Nephron (organoid): ENCODE data around the gene TMEFF1.

Experiments
- H3K27ac Mint-ChIP-seq, 3 experiments: 2 replicates each; pipeline ENCODE4 v1.8.0; 2020; ENCODE audit warnings: mixed read lengths in 3 of 3, mild to moderate bottlenecking in 2 of 3, moderate library complexity in 1 of 3
- H3K27me3 Mint-ChIP-seq: 2 replicates; pipeline ENCODE4 v1.8.0; 2021; ENCODE audit warnings: low read depth, mild to moderate bottlenecking, moderate library complexity, mixed read lengths
- H3K36me3 Mint-ChIP-seq: 2 replicates; pipeline ENCODE4 v1.8.0; 2020; ENCODE audit warnings: low read depth, mixed read lengths
- H3K4me1 Mint-ChIP-seq: 2 replicates; pipeline ENCODE4 v1.8.0; 2020; ENCODE audit warnings: mixed read lengths
- H3K4me3 Mint-ChIP-seq, 3 experiments: 2 replicates each; pipeline ENCODE4 v1.8.0; 2020; ENCODE audit warnings: mild to moderate bottlenecking in 3 of 3, mixed read lengths in 3 of 3, moderate library complexity in 2 of 3
- H3K9me3 Mint-ChIP-seq: 2 replicates; pipeline ENCODE4 v1.8.0; 2020; ENCODE audit warnings: mixed read lengths
- TF ChIP-seq, protein P1 (sequence below), 3 experiments: fragments of 200-600 bp; sonication (generic); IDR thresholded peaks; one replicate each; pipeline ENCODE4 v1.5.0; 2021; ENCODE audit warnings: antibody characterized with exemption in 3 of 3; ENCODE audit not compliant: unreplicated experiment in 3 of 3

The TMEFF1 gene

GRCh38 chr9:100455470-100455869 is 17.5 kb upstream of the TMEFF1 start:
- Mint-ChIP-seq H3K27me3 (no peaks in the 10 kb centered on the region), H3K4me3 (no peak overlapping the region), H3K36me3 (peaks cover 53% of the 10 kb centered on the region), H3K9me3 (peaks cover 3% of the 10 kb centered on the region), H3K4me1 (no peaks in the 10 kb centered on the region), H3K27ac (no peak overlapping the region)
- TF ChIP-seq, protein P1, sequence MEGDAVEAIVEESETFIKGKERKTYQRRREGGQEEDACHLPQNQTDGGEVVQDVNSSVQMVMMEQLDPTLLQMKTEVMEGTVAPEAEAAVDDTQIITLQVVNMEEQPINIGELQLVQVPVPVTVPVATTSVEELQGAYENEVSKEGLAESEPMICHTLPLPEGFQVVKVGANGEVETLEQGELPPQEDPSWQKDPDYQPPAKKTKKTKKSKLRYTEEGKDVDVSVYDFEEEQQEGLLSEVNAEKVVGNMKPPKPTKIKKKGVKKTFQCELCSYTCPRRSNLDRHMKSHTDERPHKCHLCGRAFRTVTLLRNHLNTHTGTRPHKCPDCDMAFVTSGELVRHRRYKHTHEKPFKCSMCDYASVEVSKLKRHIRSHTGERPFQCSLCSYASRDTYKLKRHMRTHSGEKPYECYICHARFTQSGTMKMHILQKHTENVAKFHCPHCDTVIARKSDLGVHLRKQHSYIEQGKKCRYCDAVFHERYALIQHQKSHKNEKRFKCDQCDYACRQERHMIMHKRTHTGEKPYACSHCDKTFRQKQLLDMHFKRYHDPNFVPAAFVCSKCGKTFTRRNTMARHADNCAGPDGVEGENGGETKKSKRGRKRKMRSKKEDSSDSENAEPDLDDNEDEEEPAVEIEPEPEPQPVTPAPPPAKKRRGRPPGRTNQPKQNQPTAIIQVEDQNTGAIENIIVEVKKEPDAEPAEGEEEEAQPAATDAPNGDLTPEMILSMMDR (IDR thresholded peaks at IDR 0.05; ENCODE audit: unreplicated experiment in 3 of 3): no peak

DNA sequence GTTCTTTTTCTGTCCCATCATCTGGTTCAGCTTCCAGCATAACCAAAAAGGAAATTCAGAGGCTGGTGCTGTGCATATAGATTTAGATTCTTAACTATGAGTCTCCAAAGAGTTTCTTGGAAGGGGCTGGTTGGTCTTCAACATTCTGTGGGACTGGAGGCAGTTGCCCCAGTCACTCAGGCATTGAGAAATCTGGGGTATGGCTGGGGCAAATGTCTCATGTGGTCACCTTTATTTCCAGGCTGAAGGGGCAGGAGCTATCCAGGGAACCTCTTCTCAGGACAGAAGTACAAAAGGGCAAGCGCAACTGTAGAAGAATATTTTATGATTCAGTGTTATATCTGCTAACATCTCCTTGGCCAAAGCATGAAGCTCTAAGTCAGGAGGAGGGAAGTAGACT is 15.4 kb upstream of the TMEFF1 start:
- Mint-ChIP-seq H3K36me3 (peaks cover 33% of the 10 kb centered on the region), H3K27ac (no peak overlapping the region), H3K9me3 (no peaks in the 10 kb centered on the region), H3K4me1 (no peaks in the 10 kb centered on the region), H3K4me3 (no peak overlapping the region), H3K27me3 (no peaks in the 10 kb centered on the region)
- TF ChIP-seq, protein P1 (IDR thresholded peaks at IDR 0.05; ENCODE audit: unreplicated experiment in 3 of 3): no peak

GRCh38 chr9:100459963-100460362 is 13.0 kb upstream of the TMEFF1 start:
- Mint-ChIP-seq H3K4me3 (no peak overlapping the region), H3K27ac (no peak overlapping the region), H3K4me1 (no peaks in the 10 kb centered on the region), H3K9me3 (no peaks in the 10 kb centered on the region), H3K27me3 (no peaks in the 10 kb centered on the region), H3K36me3 (peaks cover 12% of the 10 kb centered on the region)
- TF ChIP-seq, protein P1 (IDR thresholded peaks at IDR 0.05; ENCODE audit: unreplicated experiment in 3 of 3): no peak

- H3K36me3 Mint-ChIP-seq: no peaks in the 10 kb centered on the region
- TF ChIP-seq, protein P1 (IDR thresholded peaks at IDR 0.05; ENCODE audit: unreplicated experiment in 3 of 3): no peak
- no peaks in the 10 kb centered on the region for H3K9me3 Mint-ChIP-seq
- H3K27me3 Mint-ChIP-seq: no peaks in the 10 kb centered on the region
- no peak overlapping the region for H3K27ac Mint-ChIP-seq
- no peaks in the 10 kb centered on the region for H3K4me1 Mint-ChIP-seq
- no peak overlapping the region for H3K4me3 Mint-ChIP-seq
Observed at GRCh38 chr9:100465274-100465673, 7.7 kb upstream of the TMEFF1 start.

- TF ChIP-seq, protein P1 (IDR thresholded peaks at IDR 0.05; ENCODE audit: unreplicated experiment in 3 of 3): no peak
- no peak overlapping the region for H3K4me3 Mint-ChIP-seq
- no peaks in the 10 kb centered on the region for H3K36me3 Mint-ChIP-seq
- no peaks in the 10 kb centered on the region for H3K27me3 Mint-ChIP-seq
- no peak overlapping the region for H3K27ac Mint-ChIP-seq
- H3K9me3 Mint-ChIP-seq: no peaks in the 10 kb centered on the region
- no peaks in the 10 kb centered on the region for H3K4me1 Mint-ChIP-seq
Observed at GRCh38 chr9:100465761-100466160, 7.2 kb upstream of the TMEFF1 start.

DNA sequence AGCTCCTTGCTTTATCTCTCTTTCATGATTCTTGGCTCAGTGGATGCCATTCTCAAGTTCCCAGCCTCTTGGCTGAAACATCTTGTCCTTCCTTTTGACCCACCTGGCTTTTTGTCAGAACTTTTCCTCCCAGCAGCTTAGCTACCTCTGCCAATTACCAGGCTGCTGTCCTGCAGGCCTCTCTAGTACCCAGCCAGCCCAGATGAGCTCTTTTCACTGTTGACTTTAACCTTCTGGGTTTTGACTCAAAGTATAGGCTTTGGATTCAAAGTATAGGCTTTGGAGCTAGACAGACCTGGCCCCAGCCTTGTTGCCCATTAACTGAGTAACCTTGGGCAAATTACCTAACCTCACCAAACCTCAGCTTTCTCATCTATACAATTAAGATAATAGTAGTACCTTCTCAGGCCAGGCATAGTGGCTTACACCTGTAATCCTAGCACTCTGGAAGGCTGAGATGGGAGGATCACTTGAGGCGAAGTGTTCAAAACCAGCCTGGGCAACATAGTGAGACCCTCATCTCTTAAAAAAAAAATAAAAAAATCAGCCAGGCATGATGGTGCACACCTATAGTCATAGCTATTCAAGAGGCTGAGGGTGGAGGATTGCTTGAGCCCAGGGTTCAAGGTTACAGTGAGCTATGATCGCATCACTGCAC is 6.6 kb upstream of the TMEFF1 start:
- H3K9me3 Mint-ChIP-seq: no peaks in the 10 kb centered on the region
- H3K4me1 Mint-ChIP-seq: no peaks in the 10 kb centered on the region
- H3K4me3 Mint-ChIP-seq: no peak overlapping the region
- H3K27ac Mint-ChIP-seq: no peak overlapping the region
- TF ChIP-seq, protein P1 (IDR thresholded peaks at IDR 0.05; ENCODE audit: unreplicated experiment in 3 of 3): no peak
- no peaks in the 10 kb centered on the region for H3K36me3 Mint-ChIP-seq
- no peaks in the 10 kb centered on the region for H3K27me3 Mint-ChIP-seq
